SHP77 (cell line): Measurements from ENCODE around the gene IRF2.

ENCODE experiments used
- DNase-seq, 2 experiments: peaks; one replicate each; lab custom pipeline; 2025; lab: John Stamatoyannopoulos, UW

Gene IRF2

GRCh38 chr4:184474263-184475095, at the start of gene IRF2:
TSS of gene IRF2 (minus strand) at chr4:184474550. CDS start at chr4:184429064, 45,486 bp downstream.
- DNase-seq = peak; percentile 68 to 84

- DNase-seq = no peak
Measured at GRCh38 chr4:184515606-184516005, 41.3 kb upstream of the IRF2 start.

GRCh38 chr4:184514121-184514988, 40.0 kb upstream of the IRF2 start:
- no peak for DNase-seq

- no peak for DNase-seq
Measured at GRCh38 chr4:184513802-184514120, 39.4 kb upstream of the IRF2 start.

GRCh38 chr4:184511156-184511555, 36.8 kb upstream of the IRF2 start:
- DNase-seq = no peak

- DNase-seq = no peak
Measured at GRCh38 chr4:184510401-184510800, 36.1 kb upstream of the IRF2 start.

- peak in 1 of 2 experiments; percentile 6 for DNase-seq
Measured at GRCh38 chr4:184506527-184507121, 32.3 kb upstream of the IRF2 start.

GRCh38 chr4:184504385-184504784, 30.0 kb upstream of the IRF2 start:
- DNase-seq = peak in 1 of 2 experiments; percentile 6

- peak in 1 of 2 experiments; percentile 6 for DNase-seq
Measured at GRCh38 chr4:184503869-184504300, 29.5 kb upstream of the IRF2 start.

GRCh38 chr4:184500748-184501589, 26.6 kb upstream of the IRF2 start:
- DNase-seq = no peak

- no peak for DNase-seq
Measured at GRCh38 chr4:184499996-184500395, 25.6 kb upstream of the IRF2 start.

- no peak for DNase-seq
Measured at GRCh38 chr4:184498598-184498997, 24.2 kb upstream of the IRF2 start.

GRCh38 chr4:184489771-184490170, 15.4 kb upstream of the IRF2 start:
- no peak for DNase-seq

- DNase-seq = no peak
Measured at GRCh38 chr4:184487503-184487902, 13.2 kb upstream of the IRF2 start.

GRCh38 chr4:184485279-184485678, 10.9 kb upstream of the IRF2 start:
- DNase-seq = no peak

GRCh38 chr4:184481544-184481943, 7.2 kb upstream of the IRF2 start:
- DNase-seq = no peak

- DNase-seq = no peak
Measured at GRCh38 chr4:184479516-184479950, 5.2 kb upstream of the IRF2 start.

GRCh38 chr4:184477201-184477999, 3.0 kb upstream of the IRF2 start:
- no peak for DNase-seq

- no peak for DNase-seq
Measured at GRCh38 chr4:184476695-184477094, 2.3 kb upstream of the IRF2 start.

- no peak for DNase-seq
Measured at GRCh38 chr4:184475498-184475897, 1.1 kb upstream of the IRF2 start.

- no peak for DNase-seq
Measured at GRCh38 chr4:184475096-184475461, 729 bp upstream of the IRF2 start.
